SK-N-SH treated with all-trans-retinoic acid at 6 μM for 48 hours (cell line): ENCODE results near the gene TANGO2.

Experiments used
- ATAC-seq: fragments of 200-7000 bp; cut with Tn5 transposase; 3 replicates; pipeline ENCODE4 v1.9.1; 2020; ENCODE audit warnings: mild to moderate bottlenecking, moderate library complexity
- ARNTL ChIP-seq: fragments of 450-650 bp; formaldehyde crosslinking; IDR thresholded peaks from 2 replicates; pipeline ENCODE4 v1.5.0; 2020; ENCODE audit warnings: low read depth, mild to moderate bottlenecking, moderate library complexity, borderline replicate concordance
- BACH2 ChIP-seq: fragments of 250-450 bp; sonication (Bioruptor Pico); IDR thresholded peaks from 2 replicates; pipeline ENCODE4 v1.9.0; 2021; ENCODE audit warnings: mild to moderate bottlenecking, borderline replicate concordance
- CREB5 ChIP-seq: fragments of 250-450 bp; sonication (Bioruptor Pico); IDR thresholded peaks from 2 replicates; pipeline ENCODE4 v1.5.1; 2020; ENCODE audit warnings: low read depth, mild to moderate bottlenecking, moderate library complexity
- CSDC2 ChIP-seq: fragments of 250-450 bp; sonication (Bioruptor Pico); IDR thresholded peaks from 2 replicates; pipeline ENCODE4 v1.5.0; 2020; ENCODE audit warnings: mild to moderate bottlenecking, moderate library complexity
- ESRRG ChIP-seq: fragments of 250-450 bp; sonication (Bioruptor Pico); IDR thresholded peaks from 2 replicates; pipeline ENCODE4 v1.6.1; 2021; ENCODE audit warnings: mild to moderate bottlenecking
- ISL1 ChIP-seq: fragments of 250-450 bp; sonication (Bioruptor Pico); IDR thresholded peaks from 2 replicates; pipeline ENCODE4 v2.1.2; 2022; ENCODE audit warnings: mild to moderate bottlenecking, moderate library complexity
- OSR1 ChIP-seq: fragments of 250-450 bp; sonication (Bioruptor Pico); IDR thresholded peaks from 2 replicates; pipeline ENCODE4 v1.8.0; 2022; ENCODE audit warnings: moderate library complexity, mild to moderate bottlenecking, inconsistent platforms
- PATZ1 ChIP-seq: fragments of 250-450 bp; sonication (Bioruptor Pico); IDR thresholded peaks from 2 replicates; pipeline ENCODE4 v1.8.0; 2020; ENCODE audit warnings: mild to moderate bottlenecking, moderate library complexity, borderline replicate concordance
- POU6F1 ChIP-seq: fragments of 250-450 bp; sonication (Bioruptor Pico); IDR thresholded peaks from 2 replicates; pipeline ENCODE4 v1.8.0; 2021; ENCODE audit warnings: low read depth, mild to moderate bottlenecking, moderate library complexity, borderline replicate concordance
- PPARA ChIP-seq: fragments of 250-450 bp; sonication (Bioruptor Pico); IDR thresholded peaks from 2 replicates; pipeline ENCODE4 v1.5.0; 2020; ENCODE audit warnings: mild to moderate bottlenecking, borderline replicate concordance
- RARB ChIP-seq: fragments of 250-450 bp; sonication (Bioruptor Pico); IDR thresholded peaks from 2 replicates; pipeline ENCODE4 v1.8.0; 2021; ENCODE audit warnings: mild to moderate bottlenecking, moderate library complexity
- SNAI2 ChIP-seq: fragments of 250-450 bp; sonication (Bioruptor Pico); IDR thresholded peaks from 2 replicates; pipeline ENCODE4 v1.5.0; 2020; ENCODE audit warnings: mild to moderate bottlenecking, moderate library complexity
- TCF4 ChIP-seq: fragments of 250-450 bp; sonication (Bioruptor Pico); IDR thresholded peaks from 2 replicates; pipeline ENCODE4 v1.8.0; 2021; ENCODE audit warnings: mild to moderate bottlenecking, moderate library complexity, borderline replicate concordance
- TOX ChIP-seq: fragments of 250-450 bp; sonication (Bioruptor Pico); IDR thresholded peaks from 2 replicates; pipeline ENCODE4 v1.8.0; 2021; ENCODE audit warnings: mild to moderate bottlenecking, moderate library complexity, borderline replicate concordance
- ZC3H10 ChIP-seq: fragments of 250-450 bp; sonication (Bioruptor Pico); IDR thresholded peaks from 2 replicates; pipeline ENCODE4 v1.5.1; 2021; ENCODE audit warnings: mild to moderate bottlenecking, moderate library complexity
- ZFP3 ChIP-seq: fragments of 250-450 bp; sonication (Bioruptor Pico); IDR thresholded peaks from 2 replicates; pipeline ENCODE4 v1.5.0; 2020; ENCODE audit warnings: mild to moderate bottlenecking, moderate library complexity
- ZFP30 ChIP-seq: fragments of 450-650 bp; formaldehyde crosslinking; IDR thresholded peaks from 2 replicates; pipeline ENCODE4 v1.5.0; 2022; ENCODE audit warnings: mild to moderate bottlenecking, moderate library complexity
- ZNF565 ChIP-seq: fragments of 450-650 bp; formaldehyde crosslinking; conservative IDR thresholded peaks from 2 replicates; pipeline ENCODE4 v1.5.0; 2020; ENCODE audit warnings: low read depth, mild to moderate bottlenecking, moderate library complexity
- ZNF70 ChIP-seq: fragments of 450-650 bp; formaldehyde crosslinking; IDR thresholded peaks from 2 replicates; pipeline ENCODE4 v1.5.0; 2020; ENCODE audit warnings: mild to moderate bottlenecking, moderate library complexity
- ZNF8 ChIP-seq: fragments of 450-650 bp; formaldehyde crosslinking; IDR thresholded peaks from 2 replicates; pipeline ENCODE4 v1.5.0; 2020; ENCODE audit warnings: mild to moderate bottlenecking, moderate library complexity
- TF ChIP-seq, protein P1 (sequence below): fragments of 250-450 bp; sonication (Bioruptor Pico); IDR thresholded peaks from 2 replicates; pipeline ENCODE4 v1.5.0; 2020; ENCODE audit warnings: mild to moderate bottlenecking, moderate library complexity
- TF ChIP-seq, protein P2 (sequence below): fragments of 250-450 bp; sonication (Bioruptor Pico); IDR thresholded peaks from 2 replicates; pipeline ENCODE4 v1.5.1; 2021; ENCODE audit warnings: mild to moderate bottlenecking, moderate library complexity

Gene TANGO2

GRCh38 chr22:20000246-20001081 lies 20.4 kb upstream of the TANGO2 start:
- TF ChIP-seq SNAI2 (CRISPR knock-in tag) (no peak), RARB (CRISPR knock-in tag) (no peak), TOX (CRISPR knock-in tag) (no peak), ISL1 (no peak), TCF4 (CRISPR knock-in tag) (no peak), ZFP3 (CRISPR knock-in tag) (no peak), ZC3H10 (no peak), PATZ1 (no peak), BACH2 (CRISPR knock-in tag) (no peak), OSR1 (CRISPR knock-in tag) (no peak), ZNF565 (no peak), PPARA (CRISPR knock-in tag) (no peak), ZFP30 (no peak), ARNTL (no peak), ZNF70 (CRISPR knock-in tag) (no peak)
- TF ChIP-seq, protein P1, sequence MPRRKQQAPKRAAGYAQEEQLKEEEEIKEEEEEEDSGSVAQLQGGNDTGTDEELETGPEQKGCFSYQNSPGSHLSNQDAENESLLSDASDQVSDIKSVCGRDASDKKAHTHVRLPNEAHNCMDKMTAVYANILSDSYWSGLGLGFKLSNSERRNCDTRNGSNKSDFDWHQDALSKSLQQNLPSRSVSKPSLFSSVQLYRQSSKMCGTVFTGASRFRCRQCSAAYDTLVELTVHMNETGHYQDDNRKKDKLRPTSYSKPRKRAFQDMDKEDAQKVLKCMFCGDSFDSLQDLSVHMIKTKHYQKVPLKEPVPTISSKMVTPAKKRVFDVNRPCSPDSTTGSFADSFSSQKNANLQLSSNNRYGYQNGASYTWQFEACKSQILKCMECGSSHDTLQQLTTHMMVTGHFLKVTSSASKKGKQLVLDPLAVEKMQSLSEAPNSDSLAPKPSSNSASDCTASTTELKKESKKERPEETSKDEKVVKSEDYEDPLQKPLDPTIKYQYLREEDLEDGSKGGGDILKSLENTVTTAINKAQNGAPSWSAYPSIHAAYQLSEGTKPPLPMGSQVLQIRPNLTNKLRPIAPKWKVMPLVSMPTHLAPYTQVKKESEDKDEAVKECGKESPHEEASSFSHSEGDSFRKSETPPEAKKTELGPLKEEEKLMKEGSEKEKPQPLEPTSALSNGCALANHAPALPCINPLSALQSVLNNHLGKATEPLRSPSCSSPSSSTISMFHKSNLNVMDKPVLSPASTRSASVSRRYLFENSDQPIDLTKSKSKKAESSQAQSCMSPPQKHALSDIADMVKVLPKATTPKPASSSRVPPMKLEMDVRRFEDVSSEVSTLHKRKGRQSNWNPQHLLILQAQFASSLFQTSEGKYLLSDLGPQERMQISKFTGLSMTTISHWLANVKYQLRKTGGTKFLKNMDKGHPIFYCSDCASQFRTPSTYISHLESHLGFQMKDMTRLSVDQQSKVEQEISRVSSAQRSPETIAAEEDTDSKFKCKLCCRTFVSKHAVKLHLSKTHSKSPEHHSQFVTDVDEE (CRISPR knock-in tag): no peak
- no peak for ATAC-seq

GRCh38 chr22:20001082-20001638 lies 19.8 kb upstream of the TANGO2 start:
- ATAC-seq: no peak
- no peak for TF ChIP-seq ZNF70 (CRISPR knock-in tag)

DNA sequence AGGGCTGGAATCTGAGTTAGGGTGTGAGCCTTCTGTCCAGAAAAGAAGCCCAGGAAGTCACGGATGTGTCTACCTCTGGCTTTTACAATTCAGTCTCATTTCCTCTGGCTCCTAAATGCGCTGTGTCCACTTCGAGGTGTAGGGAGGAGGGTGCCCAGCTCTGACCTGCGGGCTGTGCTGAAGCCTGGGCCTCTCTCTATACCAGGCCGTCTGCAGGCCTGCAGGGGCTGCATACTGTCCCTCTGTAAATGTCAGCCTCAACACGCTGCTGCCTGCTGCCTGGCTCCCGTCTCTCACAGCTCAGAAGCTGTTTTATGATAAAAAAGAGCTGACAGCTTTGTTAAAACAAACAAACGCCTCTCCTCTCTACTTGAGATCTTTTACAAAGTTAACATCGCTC lies 18.8 kb upstream of the TANGO2 start:
- TF ChIP-seq TCF4 (CRISPR knock-in tag): no peak
- TF ChIP-seq SNAI2 (CRISPR knock-in tag): no peak
- no peak for TF ChIP-seq CREB5 (CRISPR knock-in tag)
- no peak for TF ChIP-seq CSDC2
- TF ChIP-seq ZNF565: no peak
- TF ChIP-seq, protein P1 (CRISPR knock-in tag): no peak
- no peak for TF ChIP-seq ARNTL
- no peak for TF ChIP-seq ZFP3 (CRISPR knock-in tag)
- TF ChIP-seq ISL1: no peak
- TF ChIP-seq RARB (CRISPR knock-in tag): no peak
- TF ChIP-seq ESRRG (CRISPR knock-in tag): no peak
- no peak for TF ChIP-seq ZNF70 (CRISPR knock-in tag)
- TF ChIP-seq, protein P2, sequence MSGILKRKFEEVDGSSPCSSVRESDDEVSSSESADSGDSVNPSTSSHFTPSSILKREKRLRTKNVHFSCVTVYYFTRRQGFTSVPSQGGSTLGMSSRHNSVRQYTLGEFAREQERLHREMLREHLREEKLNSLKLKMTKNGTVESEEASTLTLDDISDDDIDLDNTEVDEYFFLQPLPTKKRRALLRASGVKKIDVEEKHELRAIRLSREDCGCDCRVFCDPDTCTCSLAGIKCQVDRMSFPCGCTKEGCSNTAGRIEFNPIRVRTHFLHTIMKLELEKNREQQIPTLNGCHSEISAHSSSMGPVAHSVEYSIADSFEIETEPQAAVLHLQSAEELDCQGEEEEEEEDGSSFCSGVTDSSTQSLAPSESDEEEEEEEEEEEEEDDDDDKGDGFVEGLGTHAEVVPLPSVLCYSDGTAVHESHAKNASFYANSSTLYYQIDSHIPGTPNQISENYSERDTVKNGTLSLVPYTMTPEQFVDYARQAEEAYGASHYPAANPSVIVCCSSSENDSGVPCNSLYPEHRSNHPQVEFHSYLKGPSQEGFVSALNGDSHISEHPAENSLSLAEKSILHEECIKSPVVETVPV (CRISPR knock-in tag): no peak
- TF ChIP-seq ZFP30: no peak
- no peak for TF ChIP-seq POU6F1
- no peak for TF ChIP-seq ZNF8 (CRISPR knock-in tag)
- no peak for TF ChIP-seq ZC3H10
- TF ChIP-seq TOX (CRISPR knock-in tag): no peak
- TF ChIP-seq PPARA (CRISPR knock-in tag): no peak
- no peak for TF ChIP-seq BACH2 (CRISPR knock-in tag)
- TF ChIP-seq, all 23 proteins: peak for 0
- no peak for ATAC-seq
